ENCODE data around the gene NATD1.
A peak's percentile ranks its signal among the peaks of the same experiment; 100 is the strongest.
"Not testable (repeated sequence)": the region's sequence is repeated elsewhere in the genome, so short reads cannot be mapped to it uniquely, and the experiment has no call there.

The NATD1 gene

DNA sequence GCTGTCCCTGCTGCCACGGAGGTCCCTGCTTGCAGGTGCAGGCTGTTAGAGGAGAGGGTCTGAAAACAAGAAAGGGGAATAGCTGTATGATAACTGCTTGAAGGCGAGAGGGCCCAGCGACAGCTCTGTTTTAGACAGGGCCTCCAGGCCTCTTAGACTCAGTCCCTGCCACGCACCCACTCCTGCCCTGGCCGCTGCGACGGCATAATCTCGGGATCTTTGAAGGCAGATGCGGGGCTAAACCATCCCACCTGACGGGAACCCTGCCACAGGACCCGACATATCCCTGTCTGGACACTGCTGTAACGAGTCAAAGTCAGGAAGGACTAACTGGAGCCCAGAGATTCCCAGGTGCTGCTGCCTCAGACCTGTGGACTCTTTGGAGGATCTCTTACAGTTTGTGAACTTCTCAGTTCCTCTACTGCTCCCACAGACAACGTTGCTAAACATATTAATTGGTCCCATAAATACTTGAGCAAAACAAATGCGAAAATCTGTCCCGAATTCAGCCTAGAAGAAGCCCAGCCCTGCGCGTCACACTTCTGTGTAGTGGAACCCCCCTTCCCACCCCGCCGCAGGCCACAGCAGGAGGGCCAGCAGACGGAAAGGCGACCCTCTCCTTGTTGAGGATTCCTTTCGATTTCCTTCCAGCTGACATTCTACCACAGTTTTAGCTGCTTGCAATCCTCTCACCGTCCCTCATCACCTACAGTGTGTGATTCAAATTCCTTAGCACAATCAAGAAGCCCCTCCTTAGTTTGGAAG is 38.3 kb downstream of the NATD1 start:
- DNase-seq (ENCODE audit: low spot score): peak; percentile 41

DNA sequence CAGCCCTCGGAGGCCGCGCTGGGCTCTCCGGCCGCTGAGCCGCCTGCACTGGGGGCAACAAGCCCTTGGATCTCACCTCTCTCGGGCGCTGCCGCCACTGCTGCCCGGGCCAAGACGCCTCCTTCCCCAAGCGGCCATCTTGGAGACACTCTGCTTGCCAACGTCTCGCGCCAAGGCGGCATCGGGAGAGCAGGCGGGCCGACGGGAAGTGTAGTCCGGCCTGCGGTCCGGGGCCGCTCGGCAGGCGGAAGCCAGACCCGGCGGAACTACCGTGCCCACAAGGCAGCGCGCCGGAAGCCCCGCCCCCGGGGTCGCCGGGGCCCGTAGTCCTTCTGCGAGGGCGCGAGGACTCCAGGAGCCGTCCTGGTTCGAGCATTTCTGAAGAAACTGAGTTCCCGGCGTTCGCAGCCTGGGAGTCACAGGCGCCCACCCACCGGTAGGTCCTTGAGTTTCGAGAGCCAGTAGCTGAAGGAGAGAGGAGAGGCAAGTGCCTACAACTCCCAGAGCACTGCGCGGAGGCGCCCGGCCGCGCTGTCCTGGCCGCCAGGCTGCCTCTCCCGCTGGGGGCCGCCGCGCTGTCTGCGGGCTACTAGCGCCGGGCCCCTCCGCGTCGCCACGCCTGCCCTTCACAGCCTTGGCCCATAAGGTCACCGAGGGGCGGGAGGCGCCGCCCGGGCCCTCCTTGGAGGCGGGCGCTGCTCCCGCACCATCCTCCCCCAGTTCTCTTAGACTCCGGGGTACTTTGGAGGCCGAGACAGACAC is 39.0 kb downstream of the NATD1 start, which contains the start of gene TMEM11:
Gene TMEM11 (minus strand): TSS at position 147 of the 762 bp plus-strand sequence. CDS start 9 bp downstream, at position 138.
- DNase-seq (ENCODE audit: low spot score): peak; percentile 99

DNA sequence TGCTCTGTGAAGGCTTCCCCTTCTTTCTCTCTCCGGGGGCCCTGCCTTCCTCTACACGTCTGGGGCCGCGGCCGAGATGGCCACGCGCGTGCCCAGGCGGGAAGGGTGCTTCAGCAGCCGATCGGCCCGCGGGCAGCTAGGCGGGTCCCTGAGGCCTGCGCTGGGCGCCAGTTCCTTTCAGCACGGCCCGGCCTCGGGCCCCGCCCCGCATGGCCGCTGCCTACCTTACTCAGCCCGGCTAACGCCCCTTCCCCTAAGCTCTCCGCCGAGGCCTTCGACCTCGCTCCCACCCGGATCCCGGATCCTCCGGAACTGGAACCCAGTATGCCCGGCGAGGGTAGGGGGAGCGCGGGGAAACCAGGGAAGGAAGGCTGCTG is 39.6 kb downstream of the NATD1 start:
- DNase-seq (ENCODE audit: low spot score): peak; percentile 67

DNA sequence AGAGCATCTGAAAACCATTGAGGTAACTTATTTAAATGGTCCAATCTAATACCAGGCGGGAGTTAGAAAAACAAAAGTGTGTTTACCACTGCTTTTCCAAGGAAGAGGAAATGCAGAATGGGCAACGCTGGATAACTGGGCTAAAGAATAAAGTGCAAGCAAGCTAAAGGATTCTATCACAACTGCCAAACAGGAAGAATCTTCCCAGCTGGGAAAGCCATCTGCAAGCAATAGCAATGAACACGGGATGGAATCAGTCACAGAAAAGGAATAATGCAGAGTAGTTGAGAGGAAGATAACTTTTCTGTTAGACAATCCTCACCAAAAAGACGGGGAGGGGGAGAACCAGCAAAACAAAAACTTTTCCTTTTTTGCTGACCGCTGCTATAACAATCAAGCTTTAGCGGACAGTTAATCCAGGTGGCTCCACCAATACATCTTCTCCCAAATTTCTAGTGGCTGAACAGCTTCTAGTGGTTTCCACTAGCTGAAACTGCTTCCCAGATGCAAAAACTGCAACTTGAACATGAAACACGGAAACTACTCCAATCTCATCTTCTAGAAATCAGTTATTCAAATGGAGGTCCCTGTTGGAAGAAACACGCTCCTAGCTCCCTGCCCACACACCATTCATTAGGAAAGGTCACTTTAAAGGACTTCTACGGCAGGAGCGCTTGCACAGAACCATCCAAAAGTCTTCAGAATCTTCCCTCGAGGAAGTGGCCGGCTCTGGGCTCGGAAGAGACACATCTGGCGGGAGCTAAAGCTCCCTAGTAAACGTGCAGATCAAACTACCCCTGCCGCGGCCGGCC is 40.2 kb downstream of the NATD1 start:
- no peak for DNase-seq (ENCODE audit: low spot score)

DNA sequence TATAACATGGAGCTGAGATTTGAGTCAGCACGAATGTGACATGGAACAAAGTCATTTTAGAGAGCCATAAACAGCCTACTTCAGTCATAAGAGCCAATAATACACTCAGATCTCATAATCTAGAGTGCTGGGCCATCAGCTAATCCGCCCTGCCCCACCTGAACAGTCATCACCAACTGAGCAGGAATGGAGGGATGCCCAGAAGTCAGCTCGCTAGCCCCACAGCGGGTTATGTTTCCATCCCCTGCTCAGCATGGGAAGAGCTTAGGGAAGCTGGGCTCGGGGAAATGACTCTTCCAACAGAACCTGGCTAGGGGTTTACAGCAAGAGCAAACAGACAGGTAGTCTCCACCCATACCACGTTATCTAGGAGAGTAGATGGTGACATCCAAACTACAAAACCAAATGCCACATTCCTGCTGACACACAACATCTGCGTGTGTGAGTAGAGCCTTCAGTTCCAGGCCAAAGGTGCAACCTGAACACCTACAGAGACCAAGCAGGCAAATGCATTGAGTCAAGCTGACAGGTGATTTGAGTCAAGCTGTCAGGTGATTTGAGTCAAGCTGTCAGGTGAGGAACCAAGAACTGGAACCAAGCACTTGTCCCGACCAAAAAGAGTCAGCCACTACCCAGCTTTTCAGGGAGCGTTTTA is 41.3 kb downstream of the NATD1 start:
- no peak for DNase-seq (ENCODE audit: low spot score)

DNA sequence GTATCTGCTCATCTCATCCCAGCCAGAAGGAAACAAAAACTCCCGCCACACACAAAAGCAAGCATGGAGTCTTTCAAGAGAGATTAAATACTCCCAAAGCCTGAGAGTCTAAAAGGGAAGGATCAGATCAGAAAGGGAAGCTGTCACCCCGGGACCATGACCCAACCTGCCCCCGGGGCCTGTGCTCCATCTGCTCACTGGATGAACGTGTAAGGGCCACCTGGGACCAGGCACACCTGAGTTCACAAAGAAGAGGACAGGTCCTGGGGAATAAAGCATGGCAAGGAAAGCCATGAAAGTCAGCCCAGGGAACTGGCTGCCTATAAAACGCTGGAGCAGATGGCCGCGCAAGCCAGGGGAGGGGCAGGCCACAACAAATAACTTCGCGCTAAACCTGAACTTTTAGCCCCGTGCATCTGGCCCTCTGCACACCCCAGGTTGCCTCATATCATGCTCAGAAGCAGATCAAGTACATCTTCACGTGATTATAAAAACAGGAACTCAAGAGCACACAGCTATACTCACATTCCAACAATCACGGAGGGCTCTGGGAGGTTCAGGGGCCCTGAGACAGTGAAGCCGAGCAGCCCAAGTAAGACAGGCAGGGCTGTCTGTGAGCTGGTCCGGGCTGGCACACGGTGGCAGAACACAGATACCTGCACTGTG is 42.7 kb downstream of the NATD1 start:
- no peak for DNase-seq (ENCODE audit: low spot score)

DNA sequence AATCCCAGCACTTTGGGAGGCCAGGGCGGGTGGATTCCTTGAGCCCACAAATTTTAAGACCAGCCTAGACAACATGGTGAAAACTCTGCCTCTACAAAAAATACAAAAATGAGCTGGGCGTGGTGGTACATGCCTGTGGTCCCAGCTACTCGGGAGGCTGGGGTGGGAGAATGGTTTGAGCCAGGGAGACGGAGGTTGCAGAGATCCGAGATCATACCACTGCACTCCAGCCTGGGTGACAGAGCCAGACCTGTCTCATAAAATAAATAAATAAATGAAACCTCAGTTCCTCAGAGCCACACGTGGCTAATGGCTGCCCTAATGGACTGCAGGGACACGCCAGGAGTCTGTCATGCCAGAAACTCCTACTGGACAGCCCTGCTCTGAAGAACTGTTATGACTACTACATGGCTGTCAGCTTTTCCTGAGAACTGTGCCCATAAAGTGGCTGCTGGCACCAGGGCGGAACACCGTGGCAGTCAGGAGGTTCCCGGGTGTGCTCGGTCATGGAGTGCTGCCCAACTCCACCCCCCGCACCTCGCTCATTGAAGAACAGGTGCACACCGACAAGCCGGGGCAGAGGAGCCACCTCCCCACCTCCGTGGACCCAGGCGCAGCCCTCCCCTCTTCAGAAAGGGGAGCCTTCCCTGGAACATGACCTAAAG is 43.6 kb downstream of the NATD1 start:
- peak; percentile 36 for DNase-seq (ENCODE audit: low spot score)

DNA sequence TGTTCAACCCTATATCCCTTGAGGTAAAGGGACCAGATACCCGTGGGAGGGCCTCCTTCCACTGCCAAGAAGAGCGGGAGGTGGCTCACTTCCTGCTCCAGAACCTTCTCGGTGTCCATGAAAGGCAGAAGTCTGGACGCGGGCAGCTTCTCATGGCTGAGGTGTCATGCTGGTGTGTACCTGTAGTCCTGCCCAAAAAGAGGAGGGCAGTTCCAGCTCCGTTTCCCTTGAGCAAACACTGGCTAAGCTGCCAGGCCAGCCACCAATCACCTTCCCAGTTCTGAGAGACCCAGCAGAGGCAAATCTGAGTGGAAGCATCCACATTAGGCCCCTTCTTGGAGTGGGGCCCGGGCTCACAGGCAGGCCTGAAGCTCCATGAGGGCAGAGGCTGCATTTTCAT is 44.9 kb downstream of the NATD1 start:
- DNase-seq (ENCODE audit: low spot score): no peak

DNA sequence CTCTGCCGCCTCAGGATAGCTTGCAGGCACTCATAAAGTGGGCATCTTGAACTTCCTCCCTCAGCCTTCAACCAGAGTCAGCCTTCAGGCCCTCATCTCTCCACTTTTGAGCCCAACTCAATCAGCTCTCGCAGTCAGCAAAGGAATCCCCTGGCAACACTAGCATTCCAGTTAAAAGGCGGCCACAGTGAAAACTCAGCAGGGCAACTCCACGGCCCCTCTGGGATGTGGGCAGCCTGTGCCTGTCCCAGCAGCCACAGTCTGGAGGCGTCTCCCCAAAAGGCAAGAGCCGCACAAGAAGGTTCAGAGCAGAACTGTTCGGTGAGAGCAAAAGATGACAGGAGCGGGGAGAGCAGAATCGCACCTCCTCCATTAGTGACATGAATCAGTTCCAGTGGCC is 48.3 kb downstream of the NATD1 start:
- DNase-seq (ENCODE audit: low spot score): no peak

DNA sequence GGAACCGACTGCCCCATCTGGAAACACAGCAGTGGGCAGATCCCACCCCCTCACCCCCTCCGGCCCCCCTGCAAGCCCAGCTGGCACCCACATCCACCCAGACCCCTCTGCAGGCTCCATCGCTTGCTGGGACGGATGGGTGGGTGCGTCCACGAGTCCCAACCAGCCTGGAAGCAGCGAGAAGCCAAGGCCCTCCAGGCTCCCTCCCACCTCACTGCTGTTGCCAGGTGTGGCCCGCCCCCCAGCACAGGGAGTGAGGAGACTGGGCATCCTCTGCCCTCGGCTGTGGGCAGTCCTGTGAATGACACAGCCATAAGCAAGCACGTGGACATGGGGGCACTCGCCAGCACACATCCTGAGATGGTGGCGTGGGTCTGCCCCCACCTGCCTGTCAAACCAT is 50.7 kb downstream of the NATD1 start:
- DNase-seq (ENCODE audit: low spot score): no peak

DNA sequence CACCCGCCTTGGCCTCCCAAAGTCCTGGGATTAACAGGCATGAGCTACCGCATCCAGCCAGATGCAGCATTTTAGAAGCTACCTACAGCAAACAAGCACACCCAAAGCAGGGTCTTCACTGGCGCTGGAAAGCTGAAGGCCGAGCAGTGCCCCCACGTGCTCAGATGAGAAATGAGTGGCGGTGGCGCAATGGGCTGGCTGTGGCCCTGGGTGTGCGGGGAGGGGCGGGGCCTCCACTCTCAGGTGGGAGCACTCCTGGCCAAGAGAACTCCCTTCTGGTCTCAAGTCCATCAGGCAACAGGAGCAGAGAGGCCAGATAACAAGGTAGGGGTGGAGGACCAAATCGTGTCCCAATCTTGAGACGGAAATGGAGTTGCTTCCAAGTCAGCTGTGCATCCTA is 51.3 kb downstream of the NATD1 start:
- no peak for DNase-seq (ENCODE audit: low spot score)

DNA sequence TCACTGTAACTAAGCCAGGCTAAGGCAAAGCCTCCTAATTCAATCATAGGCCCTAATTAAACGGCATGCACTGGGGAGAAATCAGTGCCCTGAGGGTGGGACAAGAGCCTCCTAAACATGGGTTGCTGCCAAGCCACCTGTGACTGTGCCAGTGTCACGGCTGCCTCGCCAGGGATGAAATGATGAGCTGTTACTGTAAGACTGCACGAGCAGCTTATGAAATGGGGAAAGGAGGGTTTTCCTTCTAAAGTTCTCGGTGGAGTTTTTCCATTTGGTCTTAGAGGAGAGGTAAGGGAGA is 52.0 kb downstream of the NATD1 start:
- peak; percentile 37 for DNase-seq (ENCODE audit: low spot score)

DNA sequence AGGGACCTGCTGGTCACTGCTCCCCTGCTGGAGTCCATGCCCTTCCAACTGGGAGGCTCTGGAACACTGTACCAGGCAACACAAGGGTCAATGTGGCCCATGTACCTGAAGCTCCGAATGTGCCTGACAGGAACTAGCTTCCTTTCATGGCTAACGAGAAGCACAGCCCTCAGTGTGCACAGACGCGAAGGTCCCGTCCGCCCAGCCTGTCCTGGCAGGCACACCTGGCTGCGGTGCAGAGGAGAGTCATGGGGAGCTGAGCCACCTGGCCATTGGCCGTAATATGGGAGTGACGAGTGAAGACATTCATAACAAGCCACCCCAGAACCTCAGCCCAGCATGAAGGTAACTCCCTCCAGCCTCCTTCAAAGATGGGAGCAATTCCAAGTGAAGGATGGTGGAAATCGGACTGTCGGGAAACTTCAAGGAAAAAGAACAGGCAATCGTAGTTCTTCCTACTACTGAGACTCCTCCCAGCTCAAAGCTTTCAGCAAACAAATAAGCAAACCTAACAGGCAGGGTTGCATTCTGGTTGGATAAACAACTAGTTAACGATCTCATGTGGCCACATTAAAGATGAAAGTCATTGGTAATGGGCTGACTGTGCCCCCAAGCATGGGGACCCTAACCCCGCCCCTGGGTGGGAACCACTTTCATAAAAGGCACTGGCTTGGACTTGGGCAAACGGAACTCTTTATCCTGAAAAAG is 52.5 kb downstream of the NATD1 start:
- DNase-seq (ENCODE audit: low spot score): no peak

DNA sequence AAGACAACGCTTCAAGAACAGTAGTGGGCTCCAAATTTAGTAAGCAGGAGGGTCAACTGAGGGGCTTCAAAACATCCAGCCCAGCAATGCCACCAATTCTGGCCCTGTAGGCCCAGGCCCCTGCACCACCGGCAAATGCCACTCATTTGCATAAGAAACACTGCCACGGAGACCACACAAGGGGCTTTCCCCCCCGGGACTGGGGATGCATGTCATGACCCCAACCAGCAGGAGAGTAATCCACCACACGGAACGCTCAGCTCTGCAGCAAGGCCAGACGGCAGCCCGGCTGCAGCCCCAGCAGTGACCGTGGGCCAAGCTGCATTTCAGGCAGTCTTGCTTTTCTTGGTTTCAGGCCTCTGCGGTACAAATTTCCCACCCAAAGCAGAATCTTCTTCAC is 53.4 kb downstream of the NATD1 start:
- DNase-seq (ENCODE audit: low spot score): no peak

DNA sequence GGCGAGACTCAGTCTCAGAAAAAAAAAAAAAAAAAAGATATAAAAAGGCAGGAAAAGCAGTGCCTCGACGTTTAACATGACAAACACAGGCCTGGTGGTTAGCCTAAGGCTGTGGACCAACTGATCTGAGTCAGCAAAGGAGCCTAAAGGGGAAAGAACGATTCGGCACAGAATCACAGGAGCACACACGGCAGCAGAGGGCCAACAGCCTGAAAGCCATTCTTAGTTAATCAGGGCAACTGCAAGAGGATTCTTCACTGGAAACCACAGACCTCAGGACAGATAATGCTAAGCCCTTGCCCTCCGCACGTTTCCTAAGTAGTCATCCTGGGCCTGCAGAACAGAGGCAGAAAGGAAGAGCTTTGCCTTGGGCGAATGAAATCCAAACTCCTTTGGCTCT is 53.9 kb downstream of the NATD1 start:
- peak; percentile 86 for DNase-seq (ENCODE audit: low spot score)

DNA sequence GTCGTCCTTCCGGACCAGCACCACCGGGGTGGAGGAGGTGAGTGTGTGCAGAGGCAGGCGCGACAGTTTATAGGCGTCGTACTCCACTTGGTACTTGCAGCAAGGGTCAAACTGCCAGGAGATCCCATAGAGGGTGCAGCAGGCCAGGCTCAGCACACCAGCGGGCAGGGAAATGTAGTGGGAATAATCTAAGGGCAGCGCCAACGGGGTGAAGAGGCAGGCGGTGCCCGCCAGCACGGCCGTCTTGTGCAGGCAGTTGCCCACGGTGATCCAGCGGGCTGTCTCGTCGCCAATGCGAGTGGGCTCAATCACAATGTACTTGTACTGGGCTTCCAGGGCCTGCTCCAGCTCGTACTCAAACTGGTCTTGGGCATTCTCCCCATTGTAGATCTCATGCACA is 54.8 kb downstream of the NATD1 start:
- DNase-seq (ENCODE audit: low spot score): no peak

DNA sequence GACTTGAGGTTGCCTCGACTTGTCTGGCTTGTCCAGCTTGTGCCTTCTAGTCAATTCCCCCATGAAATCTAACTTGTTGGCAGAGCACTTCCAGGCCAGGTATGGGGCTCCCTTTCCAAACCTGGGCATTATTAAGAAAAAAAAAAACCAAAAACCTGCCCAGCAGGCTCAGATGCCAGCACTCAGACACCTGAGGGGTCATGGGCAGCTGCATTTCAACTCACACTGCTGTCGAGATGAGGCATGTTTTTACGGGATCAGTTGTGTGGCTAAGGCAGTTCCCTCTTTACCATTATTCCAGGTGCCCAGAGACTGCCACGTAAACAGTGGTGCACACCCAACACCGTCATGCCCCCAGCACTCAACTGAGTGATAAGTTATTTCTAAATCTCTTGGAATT is 57.1 kb downstream of the NATD1 start:
- no peak for DNase-seq (ENCODE audit: low spot score)

DNA sequence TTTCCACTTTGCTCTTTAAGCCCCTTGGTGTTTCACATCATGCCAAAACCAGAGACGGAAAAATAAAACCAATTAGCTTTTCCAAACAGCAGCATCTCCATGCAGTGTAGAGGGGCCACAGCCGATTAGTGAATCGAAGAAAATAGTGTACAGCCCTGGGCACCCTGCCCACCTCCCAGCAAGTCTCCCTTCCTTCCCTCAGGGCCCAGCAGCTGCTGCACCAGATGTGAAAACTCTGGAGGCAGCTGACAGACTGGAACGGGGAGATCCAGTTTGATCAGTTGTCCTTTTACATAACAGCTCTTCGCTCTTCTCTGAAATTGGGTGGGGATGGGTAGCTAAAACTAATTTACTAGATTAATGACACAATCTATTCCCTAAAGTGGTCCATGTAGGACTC is 58.5 kb downstream of the NATD1 start:
- peak; percentile 52 for DNase-seq (ENCODE audit: low spot score)

DNA sequence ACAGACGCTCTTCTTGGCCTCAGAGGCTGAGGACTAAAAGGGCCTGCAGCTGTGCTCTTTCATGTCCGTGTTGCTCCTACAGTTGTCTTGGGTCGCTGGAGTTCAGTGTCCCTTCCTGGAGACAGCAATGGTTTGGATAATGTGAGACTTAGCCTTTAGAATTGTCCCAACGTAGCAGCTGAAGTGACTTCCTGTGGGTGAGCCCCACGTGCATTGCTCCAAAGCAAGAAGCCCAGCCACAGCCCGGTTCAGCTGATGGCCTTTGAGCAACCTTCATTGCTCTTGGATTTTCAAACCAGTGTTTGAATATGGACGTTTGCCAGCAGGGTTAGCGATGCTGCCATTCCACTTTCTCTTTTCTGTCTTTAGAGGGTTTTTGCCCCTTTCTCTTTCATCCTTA is 59.0 kb downstream of the NATD1 start:
- DNase-seq (ENCODE audit: low spot score): no peak

DNA sequence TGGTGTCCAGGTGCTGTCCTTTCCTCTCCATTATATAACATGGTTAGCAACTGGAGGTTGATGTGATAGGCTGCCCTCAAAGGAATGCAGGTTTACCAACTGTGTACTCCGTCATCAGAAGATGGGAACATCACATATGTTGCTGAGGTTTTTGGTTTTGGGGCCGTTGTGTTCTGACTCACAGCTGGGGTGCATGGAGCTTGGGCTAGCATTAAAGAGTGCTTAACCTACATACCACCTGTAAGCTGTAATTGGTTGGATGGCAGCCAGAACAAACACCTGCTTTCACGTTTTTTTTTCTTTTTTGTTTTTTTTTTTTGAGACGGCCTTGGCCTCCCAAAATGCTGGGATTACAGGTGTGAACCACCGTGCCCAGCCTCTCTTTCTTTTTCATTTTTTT is 60.2 kb downstream of the NATD1 start:
- DNase-seq (ENCODE audit: low spot score): no peak

DNA sequence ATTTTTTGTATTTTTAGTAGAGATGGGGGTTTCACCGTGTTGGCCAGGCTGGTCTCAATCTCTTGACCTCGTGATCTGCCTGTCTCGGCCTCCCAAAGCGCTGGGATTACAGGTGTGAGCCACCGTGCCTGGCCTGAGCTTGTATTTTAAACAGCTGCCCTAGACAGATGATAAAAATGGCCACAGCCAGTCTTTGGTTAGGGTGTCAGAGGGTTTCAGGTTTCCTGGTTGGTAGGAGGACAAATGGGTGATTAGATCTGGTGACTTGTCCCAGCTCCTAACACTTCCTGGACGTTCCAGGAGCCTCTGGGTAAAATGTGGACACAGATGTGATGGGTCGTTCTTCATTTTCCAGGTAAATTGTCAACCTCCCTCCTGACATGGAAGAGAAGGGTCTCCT is 60.8 kb downstream of the NATD1 start:
- DNase-seq (ENCODE audit: low spot score): not testable (repeated sequence)

Data from GM03348 (cell line).